Suprapubic skin (tissue), 4 donors: ENCODE data around the gene GALNT2.

Experiments
- CTCF ChIP-seq, 2 donors: fragments of 200-600 bp in 1 of 2; fragments of 450-650 bp in 1 of 2; sonication (generic) in 1 of 2; IDR thresholded peaks; one replicate each; pipeline ENCODE4 v1.5.1; 2016 to 2019; ENCODE audit warnings: antibody characterized with exemption in 2 of 2, mild to moderate bottlenecking in 1 of 2, moderate library complexity in 1 of 2
- EP300 ChIP-seq: sonication (generic); formaldehyde crosslinking; IDR thresholded peaks from one replicate; pipeline ENCODE4 v1.6.1; 2017; ENCODE audit warnings: antibody characterized with exemption
- POLR2A ChIP-seq, 2 donors: fragments of 450-650 bp; IDR thresholded peaks; one replicate each; pipeline ENCODE4 v1.6.1; 2017; ENCODE audit warnings: antibody characterized with exemption in 2 of 2, mild to moderate bottlenecking in 2 of 2, moderate library complexity in 2 of 2
- POLR2AphosphoS5 ChIP-seq, 3 donors: sonication (generic); formaldehyde crosslinking; IDR thresholded peaks; one replicate each; pipeline ENCODE4 v1.6.1; 2017; ENCODE audit warnings: antibody characterized with exemption in 3 of 3

- TF ChIP-seq POLR2A (IDR thresholded peaks at IDR 0.05), result no peak
- TF ChIP-seq CTCF (IDR thresholded peaks at IDR 0.05), result no peak
- no peak for TF ChIP-seq EP300
- TF ChIP-seq POLR2AphosphoS5 (IDR thresholded peaks at IDR 0.05), result no peak
Measured at GRCh38 chr1:230061801-230062200, 5.2 kb upstream of the GALNT2 start.
